Mammary epithelial cell (primary cell): ENCODE data around the gene NKG7.

ENCODE experiments used
- EZH2 ChIP-seq: IDR thresholded peaks from 2 replicates; pipeline ENCODE4 v1.6.1; 2012; ENCODE audit warnings: low read length, inconsistent platforms, borderline replicate concordance
- TF ChIP-seq, protein P1 (sequence below), 2 donors: IDR thresholded peaks in 1 of 2; conservative IDR thresholded peaks in 1 of 2; 2 replicates each; pipeline ENCODE4 v1.5.1; 2011 to 2012; ENCODE audit warnings: inconsistent platforms in 2 of 2, low read length in 2 of 2, mild to moderate bottlenecking in 2 of 2, control low read depth in 1 of 2, low read depth in 1 of 2; ENCODE audit not compliant: insufficient read depth in 1 of 2; ENCODE audit errors: extremely low read depth in 1 of 2

DNA sequence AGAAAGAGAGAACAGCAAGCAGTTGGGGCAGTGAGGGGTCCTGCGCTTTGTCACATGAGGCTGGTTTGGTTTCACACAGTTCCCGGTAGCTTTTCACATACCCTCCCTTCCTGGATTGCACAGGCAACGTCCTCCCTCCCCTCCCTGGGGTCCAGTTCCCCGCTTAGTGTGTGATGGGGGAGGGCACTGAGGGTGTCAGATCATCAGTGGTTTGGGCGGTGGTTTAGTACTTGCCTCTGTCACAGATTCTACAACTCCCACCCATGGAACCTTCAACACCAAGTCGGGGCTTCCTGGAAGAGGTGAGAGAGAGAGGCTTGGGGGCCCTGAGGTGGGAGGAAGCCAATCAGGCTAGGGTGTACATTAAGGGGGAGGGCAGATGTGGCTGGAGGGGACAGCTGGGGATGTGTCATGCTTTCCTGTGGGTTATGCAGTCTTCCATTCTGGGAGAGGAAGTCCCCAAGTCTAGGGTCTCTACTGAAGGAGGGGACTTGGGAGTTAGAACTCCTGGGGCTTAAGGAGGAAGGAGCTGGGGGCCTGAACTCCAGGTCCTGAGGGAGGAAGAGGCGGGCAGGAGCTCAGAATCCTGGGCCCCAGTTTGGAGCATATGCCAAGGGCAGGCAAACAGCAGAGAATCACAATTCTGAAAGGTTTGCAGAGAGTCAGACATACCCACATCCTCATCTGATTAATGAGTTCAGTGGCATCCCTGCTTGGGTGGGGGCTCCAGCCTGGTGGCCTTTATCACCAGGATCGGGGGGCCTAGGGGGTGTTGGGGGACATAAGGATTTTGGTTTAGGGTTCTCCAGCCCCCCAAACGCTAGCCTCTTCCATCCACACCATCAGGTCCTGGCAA, at the start of gene NKG7:
- TF ChIP-seq, protein P1, sequence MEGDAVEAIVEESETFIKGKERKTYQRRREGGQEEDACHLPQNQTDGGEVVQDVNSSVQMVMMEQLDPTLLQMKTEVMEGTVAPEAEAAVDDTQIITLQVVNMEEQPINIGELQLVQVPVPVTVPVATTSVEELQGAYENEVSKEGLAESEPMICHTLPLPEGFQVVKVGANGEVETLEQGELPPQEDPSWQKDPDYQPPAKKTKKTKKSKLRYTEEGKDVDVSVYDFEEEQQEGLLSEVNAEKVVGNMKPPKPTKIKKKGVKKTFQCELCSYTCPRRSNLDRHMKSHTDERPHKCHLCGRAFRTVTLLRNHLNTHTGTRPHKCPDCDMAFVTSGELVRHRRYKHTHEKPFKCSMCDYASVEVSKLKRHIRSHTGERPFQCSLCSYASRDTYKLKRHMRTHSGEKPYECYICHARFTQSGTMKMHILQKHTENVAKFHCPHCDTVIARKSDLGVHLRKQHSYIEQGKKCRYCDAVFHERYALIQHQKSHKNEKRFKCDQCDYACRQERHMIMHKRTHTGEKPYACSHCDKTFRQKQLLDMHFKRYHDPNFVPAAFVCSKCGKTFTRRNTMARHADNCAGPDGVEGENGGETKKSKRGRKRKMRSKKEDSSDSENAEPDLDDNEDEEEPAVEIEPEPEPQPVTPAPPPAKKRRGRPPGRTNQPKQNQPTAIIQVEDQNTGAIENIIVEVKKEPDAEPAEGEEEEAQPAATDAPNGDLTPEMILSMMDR (conservative IDR thresholded peaks at IDR 0.05 in 1 of 2, IDR thresholded peaks at IDR 0.05 in 1 of 2; ENCODE audit: extremely low read depth in 1 of 2, insufficient read depth in 1 of 2, low read depth in 1 of 2, low read length in 2 of 2): no peak
- TF ChIP-seq EZH2: no peak
